Kidney (tissue), 14 donors: ENCODE measurements around the gene SVIL. TPM values are rescaled to one million over a fixed set of nuclear protein-coding genes. Genes with fewer than 3 reads are reported as not detected.

Experiments
- DNase-seq, 5 donors: peaks; one replicate each; pipeline ENCODE4 v3.0.0-alpha.2; 2013 to 2020
- FAIRE-seq: peaks from 2 replicates; lab custom pipeline; 2012; peaks lifted over from hg19 to GRCh38; lab: Jason Lieb, UNC
- H3K27ac ChIP-seq, 2 donors: one replicate each; pipeline ENCODE4 v1.7.0; 2013; ENCODE audit warnings: low read depth in 2 of 2, low read length in 2 of 2, inconsistent platforms in 1 of 2
- H3K27me3 ChIP-seq: one replicate; pipeline ENCODE4 v1.7.1; 2013; ENCODE audit warnings: low read length, inconsistent platforms; ENCODE audit not compliant: control insufficient read depth, insufficient read depth
- H3K36me3 ChIP-seq, 3 donors: one replicate each; pipeline versions ENCODE4 v1.7.0 to v1.7.1; 2013; ENCODE audit warnings: low read length in 3 of 3, control low read depth in 1 of 3, inconsistent platforms in 1 of 3; ENCODE audit not compliant: insufficient read depth in 3 of 3, control insufficient read depth in 2 of 3
- H3K4me1 ChIP-seq, 3 donors: one replicate each; pipeline versions ENCODE4 v1.7.0 to v1.7.1; 2013; ENCODE audit warnings: low read length in 3 of 3, inconsistent platforms in 1 of 3, low read depth in 1 of 3; ENCODE audit not compliant: control insufficient read depth in 2 of 3, insufficient read depth in 2 of 3
- H3K4me3 ChIP-seq, 3 donors: one replicate each; pipeline versions ENCODE4 v1.7.0 to v1.8.1; 2013; ENCODE audit warnings: low read length in 3 of 3, control low read depth in 1 of 3, inconsistent platforms in 1 of 3
- H3K9ac ChIP-seq, 3 donors: one replicate each; pipeline versions ENCODE4 v1.7.0 to v1.7.1; 2013; ENCODE audit warnings: low read length in 3 of 3, control low read depth in 1 of 3, inconsistent platforms in 1 of 3
- H3K9me3 ChIP-seq, 3 donors: one replicate each; pipeline versions ENCODE4 v1.7.0 to v1.7.1; 2013; ENCODE audit warnings: low read length in 3 of 3, control low read depth in 1 of 3, inconsistent platforms in 1 of 3; ENCODE audit not compliant: control insufficient read depth in 2 of 3, insufficient read depth in 1 of 3
- CTCF ChIP-seq: IDR thresholded peaks from 3 replicates; pipeline ENCODE4 v1.5.1; 2012; ENCODE audit warnings: mild to moderate bottlenecking, moderate library complexity, borderline replicate concordance; ENCODE audit not compliant: insufficient read depth; ENCODE audit errors: extremely low read depth
- intact Hi-C: fragments of 100-400 bp; cut with DNase I; formaldehyde crosslinking; loops from one replicate; pipeline ENCODE4 v1.11.1; 2022
- polyA plus RNA-seq: library from polyadenylated mRNA; stranded (reverse); fragments of 350-450 nt; fragmentation: Illumina TruSeq; extraction: RNeasy Lipid Tissue Mini Kit (QIAGEN cat#74804); gene quantifications from one replicate; pipeline ENCODE4 v1.2.3, GENCODE V29; 2014; ENCODE audit warnings: low read depth, low replicate concordance; ENCODE audit not compliant: insufficient read depth
- total RNA-seq: library from RNA; stranded (reverse); fragmentation: NEBNext Ultra II Directional; extraction: Animal tissue kit (Norgen Biotek cat#: 25700); gene quantifications from one replicate; pipeline ENCODE4 v1.2.1, GENCODE V29; 2021
- donor health status: control.
- donor health status: control.
- donor health status: control.
- donor health status: control.
- donor health status: control.
- donor health status: DM: yes; HTN: yes; CAD: no.
- donor health status: Normal renal cell carcinoma (clear cell type).

The SVIL gene
- total and polyA plus RNA-seq, 2 donors from 2014 or later: 7.4 to 94.4 TPM

DNA sequence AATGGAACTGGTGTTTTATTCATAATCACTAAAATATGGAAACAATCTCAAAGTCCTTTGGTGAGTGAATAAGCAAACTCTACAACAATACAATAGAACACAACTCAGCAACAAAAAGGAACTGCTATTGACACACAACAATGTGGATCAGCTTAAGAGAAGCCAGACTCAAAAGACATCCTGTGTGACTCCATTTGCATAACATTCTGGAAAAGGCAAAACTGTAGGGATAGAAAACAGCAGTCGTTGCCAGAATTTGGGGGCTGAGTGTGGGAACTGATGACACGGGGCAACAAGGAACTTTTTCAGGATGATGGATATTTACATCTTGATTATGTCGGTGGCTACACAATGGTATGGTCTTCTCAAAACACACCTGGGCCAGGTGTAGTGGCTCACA lies 32.4 kb upstream of the SVIL start:
- Histone ChIP-seq H3K27me3 (no peaks in the 10 kb centered on the region), H3K4me3 (no peak overlapping the region), H3K27ac (no peak overlapping the region), H3K9me3 (no peaks in the 10 kb centered on the region), H3K9ac (no peak overlapping the region), H3K36me3 (no peaks in the 10 kb centered on the region), H3K4me1 (peaks cover 0 to 2% (median 0%) of the 10 kb centered on the region in 3 donors)
- FAIRE-seq (no peak), DNase-seq (no peak)
- intact Hi-C loops: no loop called here
- no peak for TF ChIP-seq CTCF

DNA sequence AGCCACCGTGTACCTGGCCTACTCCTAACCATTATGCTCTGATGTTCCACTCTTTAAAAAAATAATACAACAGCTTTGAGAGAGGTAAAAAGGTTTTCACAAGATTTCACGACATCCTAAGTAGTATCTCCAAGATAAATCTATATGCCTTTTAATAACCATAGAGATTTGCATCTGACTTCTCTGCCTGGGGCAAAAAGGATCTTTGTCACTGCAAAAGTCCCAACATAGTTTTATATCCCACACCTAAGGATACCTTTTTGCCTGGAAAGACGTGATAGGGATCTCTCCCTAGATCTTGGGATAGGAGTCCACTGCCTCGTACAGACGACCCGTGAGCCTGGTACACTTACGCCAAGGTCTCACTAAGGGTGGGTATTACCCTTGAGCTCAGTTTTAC lies 31.4 kb upstream of the SVIL start:
- no peaks in the 10 kb centered on the region for H3K9me3 ChIP-seq
- DNase-seq (no peak), FAIRE-seq (no peak)
- H3K27me3 ChIP-seq: no peaks in the 10 kb centered on the region
- H3K4me1 ChIP-seq: peaks cover 0 to 2% (median 0%) of the 10 kb centered on the region in 3 donors
- H3K9ac ChIP-seq: no peak overlapping the region
- H3K4me3 ChIP-seq: no peak overlapping the region
- no peaks in the 10 kb centered on the region for H3K36me3 ChIP-seq
- no peak for TF ChIP-seq CTCF
- H3K27ac ChIP-seq: no peak overlapping the region
- intact Hi-C loops: no loop called here

GRCh38 chr10:29663718-29664117 lies 28.9 kb upstream of the SVIL start:
- Histone ChIP-seq H3K9ac (no peak overlapping the region), H3K27ac (no peak overlapping the region)
- no peak for DNase-seq

More at GRCh38 chr10:29663718-29664117, 28.9 kb upstream of the SVIL start:
- intact Hi-C loops: no loop called here
- FAIRE-seq: no peak
- Histone ChIP-seq H3K9me3 (no peaks in the 10 kb centered on the region), H3K4me1 (peaks cover 0 to 7% (median 0%) of the 10 kb centered on the region in 3 donors), H3K27me3 (no peaks in the 10 kb centered on the region), H3K4me3 (no peak overlapping the region), H3K36me3 (no peaks in the 10 kb centered on the region)
- TF ChIP-seq CTCF: no peak
